Hepatocyte (in vitro differentiated cells): ENCODE results near the gene AUTS2.

ENCODE experiments used
- EZH2 ChIP-seq: fragments of 200-600 bp; sonication (generic); IDR thresholded peaks from 2 replicates; pipeline ENCODE4 v1.6.1; 2016; ENCODE audit warnings: antibody characterized with exemption, mild to moderate bottlenecking, borderline replicate concordance
- EZH2phosphoT487 ChIP-seq: fragments of 200-600 bp; sonication (generic); IDR thresholded peaks from one replicate; pipeline ENCODE4 v1.6.1; 2018; ENCODE audit warnings: antibody characterized with exemption, mild to moderate bottlenecking, low read depth, moderate library complexity; ENCODE audit not compliant: unreplicated experiment, severe bottlenecking
- TF ChIP-seq, protein P1 (sequence below): fragments of 200-600 bp; sonication (generic); IDR thresholded peaks from 2 replicates; pipeline ENCODE4 v1.5.1; 2016; ENCODE audit warnings: antibody characterized with exemption, mild to moderate bottlenecking; ENCODE audit not compliant: poor library complexity

DNA sequence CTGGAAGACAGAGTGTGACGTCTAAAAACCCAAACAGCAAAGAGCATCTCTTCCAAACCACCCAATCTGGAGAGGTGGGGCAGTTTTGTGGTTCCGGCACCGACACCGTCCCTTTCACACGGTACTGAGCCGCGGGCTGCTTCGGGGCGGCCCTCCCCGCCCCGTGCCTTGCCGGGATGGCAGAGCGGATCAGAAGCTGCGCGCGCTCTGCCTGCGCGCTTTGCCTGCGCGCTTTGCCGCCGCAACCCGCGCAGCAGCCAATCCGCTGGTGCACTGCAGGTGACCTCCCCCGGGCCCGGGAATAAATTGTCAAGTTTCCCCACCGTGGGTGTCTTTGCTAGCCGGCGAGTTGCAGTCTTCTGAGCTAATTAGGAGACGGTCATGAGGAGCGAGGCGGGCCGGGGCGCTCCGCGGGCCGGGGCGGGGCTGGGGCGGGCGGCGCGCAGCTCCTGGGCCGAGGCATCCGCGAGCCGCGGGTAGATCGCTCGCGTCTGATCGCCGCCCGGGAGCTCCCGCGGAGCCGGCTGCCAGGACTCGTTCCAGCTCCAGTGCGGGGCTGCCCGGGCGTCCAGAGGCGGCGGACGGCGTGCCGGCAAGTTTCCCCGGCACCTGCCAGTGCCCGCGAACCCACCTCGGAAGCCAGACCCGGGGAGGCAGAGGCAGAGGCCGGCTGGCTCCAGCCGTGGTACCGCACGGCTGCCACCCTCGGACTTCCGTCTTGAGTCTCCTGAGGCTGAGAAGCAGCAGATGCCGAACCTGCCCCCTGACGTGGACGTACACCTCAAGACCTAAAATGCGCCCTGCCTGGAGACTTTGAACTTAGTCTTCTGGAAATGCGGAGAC is 997.7 kb downstream of the AUTS2 start:
- TF ChIP-seq, protein P1, sequence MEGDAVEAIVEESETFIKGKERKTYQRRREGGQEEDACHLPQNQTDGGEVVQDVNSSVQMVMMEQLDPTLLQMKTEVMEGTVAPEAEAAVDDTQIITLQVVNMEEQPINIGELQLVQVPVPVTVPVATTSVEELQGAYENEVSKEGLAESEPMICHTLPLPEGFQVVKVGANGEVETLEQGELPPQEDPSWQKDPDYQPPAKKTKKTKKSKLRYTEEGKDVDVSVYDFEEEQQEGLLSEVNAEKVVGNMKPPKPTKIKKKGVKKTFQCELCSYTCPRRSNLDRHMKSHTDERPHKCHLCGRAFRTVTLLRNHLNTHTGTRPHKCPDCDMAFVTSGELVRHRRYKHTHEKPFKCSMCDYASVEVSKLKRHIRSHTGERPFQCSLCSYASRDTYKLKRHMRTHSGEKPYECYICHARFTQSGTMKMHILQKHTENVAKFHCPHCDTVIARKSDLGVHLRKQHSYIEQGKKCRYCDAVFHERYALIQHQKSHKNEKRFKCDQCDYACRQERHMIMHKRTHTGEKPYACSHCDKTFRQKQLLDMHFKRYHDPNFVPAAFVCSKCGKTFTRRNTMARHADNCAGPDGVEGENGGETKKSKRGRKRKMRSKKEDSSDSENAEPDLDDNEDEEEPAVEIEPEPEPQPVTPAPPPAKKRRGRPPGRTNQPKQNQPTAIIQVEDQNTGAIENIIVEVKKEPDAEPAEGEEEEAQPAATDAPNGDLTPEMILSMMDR: no peak
- TF ChIP-seq EZH2 (no peak), EZH2phosphoT487 (no peak)
